A673 (cell line): ENCODE measurements around the gene ZNF488. TPM values are rescaled to one million over a fixed set of nuclear protein-coding genes. Genes with fewer than 3 reads are reported as not detected.

Source experiments
- BruUV-seq: library from RNA; stranded (reverse); fragments of 400-500 nt; replicated peaks from 2 replicates; lab custom pipeline; 2021; lab: Mats Ljungman, UMichigan
- CTCF ChIA-PET: fragments of 300-600 bp; sonication (Branson Sonifier 250); formaldehyde crosslinking; loops from one replicate; lab custom pipeline; 2022; ENCODE audit warnings: antibody characterized with exemption; lab: Charles Lee
- POLR2A ChIA-PET: fragments of 300-600 bp; sonication (Branson Sonifier 250); formaldehyde crosslinking; loops from one replicate; lab custom pipeline; 2022; ENCODE audit warnings: antibody characterized with exemption; ENCODE audit not compliant: low non-redundant PET; lab: Charles Lee
- DNase-seq: peaks from one replicate; pipeline ENCODE4 v3.0.0-alpha.2; 2015; ENCODE audit warnings: low spot score
- H3K27ac ChIP-seq: fragments of 200-600 bp; sonication (generic); 2 replicates; pipeline ENCODE4 v1.5.1; 2016; ENCODE audit warnings: mixed run types, low read depth, mild to moderate bottlenecking, mixed read lengths, antibody characterized with exemption, low read length; ENCODE audit not compliant: poor library complexity, severe bottlenecking
- H3K27me3 ChIP-seq: fragments of 200-600 bp; sonication (generic); replicated peaks from 2 replicates; pipeline ENCODE4 v1.6.1; 2017; ENCODE audit warnings: mixed run types, low read depth, mild to moderate bottlenecking, mixed read lengths, antibody characterized with exemption, low read length; ENCODE audit not compliant: insufficient read depth, poor library complexity
- H3K36me3 ChIP-seq: fragments of 200-600 bp; sonication (generic); 2 replicates; pipeline ENCODE4 v1.6.1; 2016; ENCODE audit warnings: mixed run types, mild to moderate bottlenecking, mixed read lengths, antibody characterized with exemption, low read length; ENCODE audit not compliant: insufficient read depth, poor library complexity, severe bottlenecking
- H3K4me1 ChIP-seq: fragments of 200-600 bp; sonication (generic); 2 replicates; pipeline ENCODE4 v1.6.1; 2017; ENCODE audit warnings: mixed run types, mild to moderate bottlenecking, mixed read lengths, antibody characterized with exemption, low read length; ENCODE audit not compliant: insufficient read depth, poor library complexity, severe bottlenecking
- H3K4me3 ChIP-seq: fragments of 200-600 bp; sonication (generic); 2 replicates; pipeline ENCODE4 v1.5.1; 2016; ENCODE audit warnings: low read depth, mixed run types, mild to moderate bottlenecking, mixed read lengths, low read length; ENCODE audit not compliant: poor library complexity, severe bottlenecking
- H3K9me3 ChIP-seq: fragments of 200-600 bp; sonication (generic); 2 replicates; pipeline ENCODE4 v1.6.1; 2016; ENCODE audit warnings: mixed run types, low read depth, mild to moderate bottlenecking, mixed read lengths, antibody characterized with exemption, low read length; ENCODE audit not compliant: poor library complexity, severe bottlenecking
- EZH2 ChIP-seq: fragments of 200-600 bp; sonication (generic); IDR thresholded peaks from 2 replicates; pipeline ENCODE4 v1.6.1; 2017; ENCODE audit warnings: borderline replicate concordance, low read depth, mild to moderate bottlenecking, mixed read lengths, antibody characterized with exemption, low read length; ENCODE audit not compliant: poor library complexity, severe bottlenecking
- intact Hi-C: fragments of 100-400 bp; cut with micrococcal nuclease; formaldehyde crosslinking; loops from one replicate; pipeline ENCODE4 v1.10.0; 2022; ENCODE audit not compliant: unreplicated experiment
- total RNA-seq: library from RNA; stranded (reverse); gene quantifications from 2 replicates; pipeline ENCODE4 v1.2.3, GENCODE V29; 2021
- TF ChIP-seq, protein P1 (sequence below): fragments of 300-800, 200-600 bp; sonication (generic); conservative IDR thresholded peaks from 2 replicates; pipeline ENCODE4 v1.5.1; 2017; ENCODE audit warnings: low read depth, mild to moderate bottlenecking, antibody characterized with exemption, low read length, moderate library complexity, mixed read lengths

ZNF488 gene
- total RNA-seq, 1 experiment from 2014 or later: 0.09 TPM

DNA sequence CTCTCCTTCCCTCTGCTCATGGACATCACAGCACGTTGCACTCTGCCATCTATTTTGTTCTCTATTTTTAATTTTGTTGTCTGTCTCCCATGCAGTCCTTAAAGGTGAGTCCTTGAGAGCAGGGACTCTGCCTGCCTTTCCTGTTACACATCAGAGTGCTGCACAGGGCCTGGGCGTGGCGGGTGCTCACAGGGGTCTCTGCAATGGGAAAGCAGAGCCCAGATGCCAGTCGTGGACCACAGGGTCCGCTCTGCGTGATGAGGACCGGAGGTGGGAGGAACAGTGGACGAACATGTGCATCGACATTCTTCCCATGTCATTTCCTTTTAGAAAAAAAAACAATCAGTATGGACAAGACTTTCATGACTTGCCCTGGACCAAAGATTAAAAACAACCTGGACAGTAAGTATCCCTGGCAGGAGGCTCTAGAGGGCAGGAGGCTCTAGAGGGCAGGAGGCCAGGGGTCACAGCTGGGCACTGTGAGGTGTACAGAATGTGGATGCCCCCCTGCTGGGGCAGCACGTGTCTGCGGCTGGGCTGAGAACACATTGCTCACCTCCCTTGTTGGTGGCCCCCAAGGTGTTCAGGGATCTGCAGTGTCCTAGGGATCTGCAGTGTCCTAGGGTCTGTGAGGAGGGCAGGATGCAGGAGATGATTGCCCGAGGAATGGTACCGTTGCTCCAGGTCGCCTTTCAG is 29.6 kb upstream of the ZNF488 start:
- H3K9me3 ChIP-seq: no peaks in the 10 kb centered on the region
- H3K27ac ChIP-seq: no peak overlapping the region
- intact Hi-C loops: no loop called here
- BruUV-seq: no TSS peak
- no peaks in the 10 kb centered on the region for H3K27me3 ChIP-seq
- CTCF ChIA-PET: no interaction called here
- no peak for DNase-seq
- POLR2A ChIA-PET: no interaction called here
- TF ChIP-seq, protein P1, sequence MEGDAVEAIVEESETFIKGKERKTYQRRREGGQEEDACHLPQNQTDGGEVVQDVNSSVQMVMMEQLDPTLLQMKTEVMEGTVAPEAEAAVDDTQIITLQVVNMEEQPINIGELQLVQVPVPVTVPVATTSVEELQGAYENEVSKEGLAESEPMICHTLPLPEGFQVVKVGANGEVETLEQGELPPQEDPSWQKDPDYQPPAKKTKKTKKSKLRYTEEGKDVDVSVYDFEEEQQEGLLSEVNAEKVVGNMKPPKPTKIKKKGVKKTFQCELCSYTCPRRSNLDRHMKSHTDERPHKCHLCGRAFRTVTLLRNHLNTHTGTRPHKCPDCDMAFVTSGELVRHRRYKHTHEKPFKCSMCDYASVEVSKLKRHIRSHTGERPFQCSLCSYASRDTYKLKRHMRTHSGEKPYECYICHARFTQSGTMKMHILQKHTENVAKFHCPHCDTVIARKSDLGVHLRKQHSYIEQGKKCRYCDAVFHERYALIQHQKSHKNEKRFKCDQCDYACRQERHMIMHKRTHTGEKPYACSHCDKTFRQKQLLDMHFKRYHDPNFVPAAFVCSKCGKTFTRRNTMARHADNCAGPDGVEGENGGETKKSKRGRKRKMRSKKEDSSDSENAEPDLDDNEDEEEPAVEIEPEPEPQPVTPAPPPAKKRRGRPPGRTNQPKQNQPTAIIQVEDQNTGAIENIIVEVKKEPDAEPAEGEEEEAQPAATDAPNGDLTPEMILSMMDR: no peak
- no peak for TF ChIP-seq EZH2
- no peak overlapping the region for H3K4me3 ChIP-seq
- no peaks in the 10 kb centered on the region for H3K36me3 ChIP-seq
- H3K4me1 ChIP-seq: no peaks in the 10 kb centered on the region

DNA sequence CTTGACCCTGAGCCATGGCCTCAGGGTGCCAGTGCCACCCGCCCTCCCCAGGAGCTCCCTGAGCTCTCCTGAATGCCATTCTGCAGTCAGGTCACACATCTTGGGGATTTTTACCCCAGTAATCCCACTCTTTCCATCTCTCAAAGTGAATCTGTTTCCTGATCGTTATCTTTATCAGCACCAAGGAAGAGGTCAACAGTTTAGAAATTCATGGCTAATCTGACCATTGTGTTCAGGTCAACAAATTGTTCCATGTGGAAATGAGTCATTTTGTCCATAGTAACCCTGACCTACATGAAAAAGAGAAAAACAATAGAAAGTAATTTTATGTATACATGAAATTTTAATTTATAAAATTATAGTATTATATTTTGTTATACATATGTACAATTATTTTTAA is 28.8 kb upstream of the ZNF488 start:
- no peaks in the 10 kb centered on the region for H3K4me1 ChIP-seq
- POLR2A ChIA-PET: no interaction called here
- DNase-seq: no peak
- BruUV-seq: no TSS peak
- CTCF ChIA-PET: no interaction called here
- H3K4me3 ChIP-seq: no peak overlapping the region
- H3K9me3 ChIP-seq: no peaks in the 10 kb centered on the region
- H3K36me3 ChIP-seq: no peaks in the 10 kb centered on the region
- TF ChIP-seq EZH2: no peak
- TF ChIP-seq, protein P1: no peak
- no peak overlapping the region for H3K27ac ChIP-seq
- no peaks in the 10 kb centered on the region for H3K27me3 ChIP-seq
- intact Hi-C loops: no loop called here

DNA sequence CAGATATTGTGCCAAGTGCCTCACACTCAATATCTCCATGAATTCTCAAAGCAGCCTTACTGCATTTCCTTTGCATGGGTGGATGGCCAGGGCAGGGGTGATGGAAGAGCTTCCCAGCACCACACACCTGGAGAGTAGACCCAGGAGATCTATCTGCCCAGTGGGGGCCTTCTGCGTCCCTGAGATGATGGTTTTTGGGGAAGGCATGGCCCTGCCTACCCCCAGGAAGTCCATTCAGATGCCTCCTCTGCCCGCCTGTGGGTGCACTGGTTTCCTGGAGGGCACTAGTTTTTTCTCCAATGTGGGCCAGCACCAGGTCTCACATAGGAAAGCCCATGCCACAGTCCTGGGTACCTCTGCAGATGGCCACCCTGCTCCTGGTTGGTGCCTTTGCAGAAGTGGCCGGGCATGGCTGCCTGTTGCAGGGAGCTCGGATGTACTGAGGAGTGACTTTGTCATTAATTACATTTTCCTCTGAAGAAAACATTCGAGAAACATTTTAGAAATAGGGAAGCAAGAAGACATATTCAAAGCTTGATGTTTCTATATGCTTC is 28.2 kb upstream of the ZNF488 start:
- Histone ChIP-seq H3K4me1 (no peaks in the 10 kb centered on the region), H3K27ac (no peak overlapping the region), H3K9me3 (no peaks in the 10 kb centered on the region), H3K27me3 (no peaks in the 10 kb centered on the region), H3K4me3 (no peak overlapping the region), H3K36me3 (no peaks in the 10 kb centered on the region)
- intact Hi-C loops: no loop called here
- POLR2A ChIA-PET: no interaction called here
- TF ChIP-seq, protein P1: no peak
- TF ChIP-seq EZH2: no peak
- no peak for DNase-seq
- CTCF ChIA-PET: no interaction called here
- no TSS peak for BruUV-seq
